Measurements from ENCODE around the gene SYNE3. TPM values are rescaled to one million over a fixed set of nuclear protein-coding genes. Genes with fewer than 3 reads are reported as not detected.

SYNE3 gene
- total and polyA plus RNA-seq, 9 of the 15 experiments (the other 6 are each of a cell fraction or from before 2014, with no cell fraction given), result 0.04 to 3.1 (median 0.55) TPM

GRCh38 chr14:95523815-95524448 lies 7.5 kb upstream of the SYNE3 start (continued):
- TF ChIP-seq RREB1 (CRISPR knock-in tag; IDR thresholded peaks at IDR 0.05) (0 out of 2 replicates have a peak, but pooled peaks have one; percentile 58), PKNOX1 (IDR thresholded peaks at IDR 0.05) (0 out of 2 replicates have a peak, but pooled peaks have one; percentile 4), VEZF1 (CRISPR knock-in tag; IDR thresholded peaks at IDR 0.05) (peak; percentile 45), TCF3 (CRISPR knock-in tag; IDR thresholded peaks at IDR 0.05) (no peak), MAZ (CRISPR knock-in tag; conservative IDR thresholded peaks at IDR 0.05 in 1 of 2, IDR thresholded peaks at IDR 0.05 in 1 of 2) (peak; percentile 19 to 58; a peak in 2 of 4 replicates), TRIM24 (IDR thresholded peaks at IDR 0.05) (peak in 1 of 2 experiments; percentile 50; a peak in 1 of 4 replicates), TFAP4 (CRISPR knock-in tag; IDR thresholded peaks at IDR 0.05; ENCODE audit: borderline replicate concordance) (peak; percentile 55), GABPA (tag; conservative IDR thresholded peaks at IDR 0.05; ENCODE audit: low read depth) (peak; percentile 30; the same call in 1 of the 2 replicates), IRF9 (tag; IDR thresholded peaks at IDR 0.05) (peak; percentile 26; the same call in 1 of the 2 replicates), ZSCAN32 (CRISPR knock-in tag; IDR thresholded peaks at IDR 0.05) (peak; percentile 69), MECOM (CRISPR knock-in tag; IDR thresholded peaks at IDR 0.05) (peak; percentile 20; the same call in 1 of the 2 replicates), SOX6 (IDR thresholded peaks at IDR 0.05) (no peak), ZNF311 (CRISPR knock-in tag; IDR thresholded peaks at IDR 0.05) (peak; percentile 69; the same call in 1 of the 2 replicates), JUND (IDR thresholded peaks at IDR 0.05; ENCODE audit: borderline replicate concordance, low read depth, low read length) (peak; percentile 74), JUND (tag; IDR thresholded peaks at IDR 0.05; ENCODE audit: borderline replicate concordance, low read depth, low read length) (no peak), ZNF644 (tag; IDR thresholded peaks at IDR 0.05; ENCODE audit: low read depth) (peak; percentile 72; the same call in 1 of the 2 replicates)
